H9 (cell line): ENCODE data around the gene CCDC102B. TPM values are rescaled to one million over a fixed set of nuclear protein-coding genes. Genes with fewer than 3 reads are reported as not detected.

ENCODE experiments used
- DNase-seq: peaks from one replicate; pipeline ENCODE4 v3.0.0-alpha.2; 2017
- H2AFZ ChIP-seq: one replicate; pipeline ENCODE4 v1.6.1; 2013; ENCODE audit warnings: mild to moderate bottlenecking, low read length, control low read depth, moderate library complexity
- H2AK5ac ChIP-seq: 2 replicates; pipeline ENCODE4 v1.6.1; 2013; ENCODE audit warnings: low read length, control low read depth, mixed read lengths; ENCODE audit not compliant: insufficient read length
- H2BK120ac ChIP-seq: one replicate; pipeline ENCODE4 v1.6.1; 2013; ENCODE audit warnings: low read depth, mild to moderate bottlenecking, low read length, control low read depth, inconsistent platforms; ENCODE audit not compliant: poor library complexity, severe bottlenecking
- H2BK12ac ChIP-seq: 2 replicates; pipeline ENCODE4 v1.6.1; 2013; ENCODE audit warnings: low read length, control low read depth, mixed read lengths, low read depth; ENCODE audit not compliant: insufficient read length
- H2BK15ac ChIP-seq: 2 replicates; pipeline ENCODE4 v1.6.1; 2013; ENCODE audit warnings: low read depth, low read length, control low read depth
- H2BK20ac ChIP-seq: one replicate; pipeline ENCODE4 v1.6.1; 2013; ENCODE audit warnings: low read depth, mild to moderate bottlenecking, low read length, control low read depth, inconsistent platforms; ENCODE audit not compliant: poor library complexity, severe bottlenecking
- H2BK5ac ChIP-seq: 2 replicates; pipeline ENCODE4 v1.6.1; 2013; ENCODE audit warnings: low read length, control low read depth, mixed read lengths; ENCODE audit not compliant: insufficient read length
- H3K14ac ChIP-seq: 2 replicates; pipeline ENCODE4 v1.6.1; 2013; ENCODE audit warnings: low read length, control low read depth; ENCODE audit not compliant: insufficient read depth
- H3K18ac ChIP-seq: 2 replicates; pipeline ENCODE4 v1.6.1; 2013; ENCODE audit warnings: low read depth, mild to moderate bottlenecking, mixed read lengths, low read length, control low read depth; ENCODE audit not compliant: insufficient read length
- H3K23ac ChIP-seq: 2 replicates; pipeline ENCODE4 v1.6.1; 2013; ENCODE audit warnings: low read length, control low read depth, mixed read lengths, low read depth; ENCODE audit not compliant: insufficient read length
- H3K23me2 ChIP-seq: 2 replicates; pipeline ENCODE4 v1.6.1; 2013; ENCODE audit warnings: low read depth, mild to moderate bottlenecking, mixed read lengths, low read length, control low read depth; ENCODE audit not compliant: insufficient read length, poor library complexity, severe bottlenecking
- H3K27ac ChIP-seq: 2 replicates; pipeline ENCODE4 v1.5.1; 2013; ENCODE audit warnings: low read length, control low read depth, mixed read lengths, low read depth; ENCODE audit not compliant: insufficient read length
- H3K27me3 ChIP-seq: 2 replicates; pipeline ENCODE4 v1.6.1; 2013; ENCODE audit warnings: low read length, control low read depth, inconsistent platforms; ENCODE audit not compliant: insufficient read depth
- H3K4ac ChIP-seq: 2 replicates; pipeline ENCODE4 v1.6.1; 2013; ENCODE audit warnings: low read depth, mild to moderate bottlenecking, control low read depth, inconsistent platforms, low read length, moderate library complexity
- H3K4me1 ChIP-seq: 2 replicates; pipeline ENCODE4 v1.6.1; 2013; ENCODE audit warnings: low read length, control low read depth, inconsistent platforms; ENCODE audit not compliant: insufficient read depth
- H3K4me2 ChIP-seq: 2 replicates; pipeline ENCODE4 v1.6.1; 2013; ENCODE audit warnings: low read length, control low read depth, mixed read lengths; ENCODE audit not compliant: insufficient read length, insufficient read depth
- H3K56ac ChIP-seq: 2 replicates; pipeline ENCODE4 v1.6.1; 2013; ENCODE audit warnings: low read depth, mild to moderate bottlenecking, mixed read lengths, low read length, control low read depth; ENCODE audit not compliant: insufficient read length
- H3K79me1 ChIP-seq: 2 replicates; pipeline ENCODE4 v1.6.1; 2013; ENCODE audit warnings: low read depth, mild to moderate bottlenecking, moderate library complexity, low read length, control low read depth, inconsistent platforms; ENCODE audit not compliant: insufficient read depth, poor library complexity, severe bottlenecking
- H3K79me2 ChIP-seq: 2 replicates; pipeline ENCODE4 v1.6.1; 2013; ENCODE audit warnings: low read length, control low read depth, inconsistent platforms; ENCODE audit not compliant: insufficient read depth
- H3K9ac ChIP-seq: 2 replicates; pipeline ENCODE4 v1.6.1; 2013; ENCODE audit warnings: low read length, control low read depth, mixed read lengths; ENCODE audit not compliant: insufficient read length; ENCODE audit errors: extremely low read depth
- H3K9me3 ChIP-seq: one replicate; pipeline ENCODE4 v1.6.1; 2013; ENCODE audit warnings: low read depth, low read length, inconsistent platforms; ENCODE audit not compliant: control insufficient read depth
- H3T11ph ChIP-seq: one replicate; pipeline ENCODE4 v1.6.1; 2013; ENCODE audit warnings: mild to moderate bottlenecking, low read length, control low read depth, inconsistent platforms
- H4K20me1 ChIP-seq: one replicate; pipeline ENCODE4 v1.6.1; 2013; ENCODE audit not compliant: control insufficient read depth, insufficient read length, insufficient read depth
- H4K5ac ChIP-seq: 2 replicates; pipeline ENCODE4 v1.6.1; 2013; ENCODE audit warnings: low read depth, mild to moderate bottlenecking, mixed read lengths, low read length, control low read depth; ENCODE audit not compliant: insufficient read length
- H4K8ac ChIP-seq: replicated peaks from 2 replicates; pipeline ENCODE4 v1.6.1; 2013; ENCODE audit warnings: low read length, control low read depth, mixed read lengths, low read depth; ENCODE audit not compliant: insufficient read length
- H4K91ac ChIP-seq: 2 replicates; pipeline ENCODE4 v1.6.1; 2013; ENCODE audit warnings: low read depth, mild to moderate bottlenecking, moderate library complexity, mixed read lengths, low read length, control low read depth; ENCODE audit not compliant: insufficient read length
- H3K27ac Mint-ChIP-seq, 3 experiments: 2 replicates in 2 of 3; 3 replicates in 1 of 3; pipeline ENCODE4 v1.8.0; 2020 to 2021; ENCODE audit warnings: mixed read lengths in 3 of 3, mild to moderate bottlenecking in 1 of 3, moderate library complexity in 1 of 3
- H3K27me3 Mint-ChIP-seq: 2 replicates; pipeline ENCODE4 v1.8.0; 2021; ENCODE audit warnings: low read depth, mild to moderate bottlenecking, moderate library complexity, mixed read lengths
- H3K36me3 Mint-ChIP-seq, 3 experiments: 2 replicates in 2 of 3; 3 replicates in 1 of 3; pipeline ENCODE4 v1.8.0; 2020 to 2021; ENCODE audit warnings: low read depth in 3 of 3, mixed read lengths in 3 of 3; ENCODE audit not compliant: insufficient read depth in 1 of 3
- H3K4me1 Mint-ChIP-seq, 2 experiments: 2 replicates each; pipeline ENCODE4 v1.8.0; 2020; ENCODE audit warnings: mixed read lengths in 2 of 2
- H3K4me3 Mint-ChIP-seq, 2 experiments: 2 replicates in 1 of 2; 3 replicates in 1 of 2; pipeline ENCODE4 v1.8.0; 2020 to 2021; ENCODE audit warnings: mild to moderate bottlenecking in 2 of 2, mixed read lengths in 2 of 2, moderate library complexity in 1 of 2
- H3K9me3 Mint-ChIP-seq, 2 experiments: 2 replicates in 1 of 2; 3 replicates in 1 of 2; pipeline ENCODE4 v1.8.0; 2020; ENCODE audit warnings: mild to moderate bottlenecking in 2 of 2, mixed read lengths in 2 of 2, moderate library complexity in 1 of 2
- CTCF ChIP-seq: fragments of 200-600 bp; sonication (generic); conservative IDR thresholded peaks from 3 replicates; pipeline ENCODE4 v1.8.0; 2021; ENCODE audit warnings: antibody characterized with exemption, mild to moderate bottlenecking
- WGBS: extraction: QIAGEN DNeasy Blood & Tissue Kit; methylation state at CpG from one replicate; pipeline ENCODE4 v1.1.7; 2013; ENCODE audit warnings: missing lambda C conversion rate, low lambda C conversion rate, mixed read lengths; ENCODE audit not compliant: insufficient read length; ENCODE audit errors: extremely low coverage; 5-methylcytosine and 5-hydroxymethylcytosine counted together
- total RNA-seq: library from RNA; stranded (reverse); gene quantifications from 2 replicates; pipeline ENCODE4 v1.2.1, GENCODE V29; 2021

The CCDC102B gene
- total RNA-seq, 1 experiment from 2014 or later: 1.2 TPM

- Histone ChIP-seq H3K9me3 (no peaks in the 10 kb centered on the region), H2AFZ (no peak overlapping the region), H2BK5ac (no peak overlapping the region), H2BK15ac (no peak overlapping the region), H3K4ac (no peak overlapping the region), H4K20me1 (no peaks in the 10 kb centered on the region), H3T11ph (no peak overlapping the region), H3K4me2 (no peak overlapping the region), H3K56ac (no peak overlapping the region), H3K27me3 (no peaks in the 10 kb centered on the region), H3K79me2 (no peaks in the 10 kb centered on the region), H3K9ac (no peak overlapping the region), H3K14ac (no peak overlapping the region), H3K23me2 (no peaks in the 10 kb centered on the region), H4K8ac (no peak overlapping the region), H3K4me1 (no peaks in the 10 kb centered on the region), H2BK12ac (no peak overlapping the region), H2BK120ac (no peak overlapping the region), H2AK5ac (no peak overlapping the region), H3K18ac (no peak overlapping the region), H2BK20ac (no peak overlapping the region), H3K79me1 (no peaks in the 10 kb centered on the region), H4K91ac (no peak overlapping the region), H3K27ac (no peak overlapping the region), H3K23ac (no peak overlapping the region), H4K5ac (no peak overlapping the region)
- Mint-ChIP-seq H3K36me3 (no peaks in the 10 kb centered on the region), H3K27me3 (no peaks in the 10 kb centered on the region), H3K4me3 (no peak overlapping the region), H3K9me3 (no peaks in the 10 kb centered on the region), H3K4me1 (no peaks in the 10 kb centered on the region), H3K27ac (no peak overlapping the region)
- no CpG with 5 or more reads among the region's 3 CpGs for WGBS
- DNase-seq: no peak
- TF ChIP-seq CTCF: no peak
Observed at GRCh38 chr18:68817584-68817983, 19.7 kb downstream of the CCDC102B start.
